ENCODE results near the gene RHBDF2. TPM values are rescaled to one million over a fixed set of nuclear protein-coding genes. Genes with fewer than 3 reads are reported as not detected.

RHBDF2 gene
- total RNA-seq, 1 experiment from 2014 or later: 52.3 TPM

DNA sequence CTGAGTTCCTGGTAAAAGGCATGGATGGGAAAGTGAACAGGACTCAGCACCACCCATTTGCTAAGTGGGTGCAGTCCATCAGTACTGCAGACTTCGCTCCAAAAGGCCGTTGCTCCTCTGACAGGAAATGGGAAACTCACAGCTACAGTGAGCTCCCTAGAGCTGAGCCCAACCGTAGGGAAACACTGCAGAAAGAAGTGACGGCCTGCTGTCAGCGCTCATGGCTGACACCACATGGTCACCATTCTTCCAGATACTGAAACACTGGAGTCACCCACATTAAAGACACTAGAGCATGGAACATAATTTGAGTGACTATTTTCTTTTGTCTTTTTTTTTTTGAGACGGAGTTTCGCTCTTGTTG lies 80.2 kb downstream of the RHBDF2 start:
- intact Hi-C loops (cut with micrococcal nuclease): no loop called here
- H3K9ac ChIP-seq (ENCODE audit: low read length): no peak overlapping the region
- no TSS peak for BruUV-seq (replicated peaks)
- H3K36me3 ChIP-seq (ENCODE audit: low read depth, low read length): peaks cover 15% of the 10 kb centered on the region; the same call in 1 of the 2 replicates
- no peaks in the 10 kb centered on the region for H3F3A ChIP-seq (ENCODE audit: low read length, unreplicated experiment)
- H3K27ac ChIP-seq (ENCODE audit: low read length): no peak overlapping the region
- DNase-seq: no peak
- no peak overlapping the region for H3K4me3 ChIP-seq (ENCODE audit: low read length)
- peaks cover 24% of the 10 kb centered on the region for H4K20me1 ChIP-seq (ENCODE audit: low read length)
- no peak overlapping the region for H3K4me2 ChIP-seq (ENCODE audit: low read length)
- no peaks in the 10 kb centered on the region for H3K27me3 ChIP-seq (ENCODE audit: low read length)
- no peaks in the 10 kb centered on the region for H3K9me2 ChIP-seq (replicated peaks; ENCODE audit: low read length)
- ChIA-PET POLR2A (ENCODE audit: unreplicated experiment) (no interaction called here), CTCF (no interaction called here)
- no peak for TF ChIP-seq EZH2 (IDR thresholded peaks at IDR 0.05; ENCODE audit: low read length, unreplicated experiment)
- TF ChIP-seq EZH2phosphoT487 (IDR thresholded peaks at IDR 0.05; ENCODE audit: borderline replicate concordance, low read length): no peak
- TF ChIP-seq CTCF (conservative IDR thresholded peaks at IDR 0.05; ENCODE audit: low read depth, low read length): no peak
- no peak overlapping the region for H2AFZ ChIP-seq (ENCODE audit: low read length)
- peaks cover 89% of the 10 kb centered on the region for H3K79me2 ChIP-seq (ENCODE audit: low read length)
- no peaks in the 10 kb centered on the region for H3K4me1 ChIP-seq (ENCODE audit: insufficient read depth, low read length)
- ATAC-seq: no peak; the same call in 1 of the 2 replicates
- H3K9me3 ChIP-seq (ENCODE audit: low read length): no peaks in the 10 kb centered on the region

Other genes with a start within 250 kb of the RHBDF2 start
- 59.5 and 63.5 TPM in 2 replicates for gene UBALD2, start 236.1 kb downstream of the RHBDF2 start, total RNA-seq (2014; rRNA removed)
- gene QRICH2, start 193.1 kb downstream of the RHBDF2 start, total RNA-seq (2014; rRNA removed): 2.2 and 5.7 TPM in 2 replicates
- 43.9 and 47.8 TPM in 2 replicates for gene PRPSAP1, start 147.5 kb downstream of the RHBDF2 start, total RNA-seq (2014; rRNA removed)
- gene SPHK1, start 116.8 kb downstream of the RHBDF2 start, total RNA-seq (2014; rRNA removed): 54.2 and 59.7 TPM in 2 replicates
- gene UBE2O, start 48.3 kb downstream of the RHBDF2 start, total RNA-seq (2014; rRNA removed): 64.7 and 77.3 TPM in 2 replicates
- not detected in 2 replicates for gene AANAT, start 33.8 kb downstream of the RHBDF2 start, total RNA-seq (2014; rRNA removed)
- gene CYGB, start 36.3 kb upstream of the RHBDF2 start, total RNA-seq (2014; rRNA removed): 0.40 and 0.62 TPM in 2 replicates
- 0.86 and 2.5 TPM in 2 replicates for gene PRCD, start 38.6 kb upstream of the RHBDF2 start, total RNA-seq (2014; rRNA removed)
- gene ST6GALNAC2, start 84.4 kb upstream of the RHBDF2 start, total RNA-seq (2014; rRNA removed): 1.0 and 6.4 TPM in 2 replicates
- gene ST6GALNAC1, start 142.3 kb upstream of the RHBDF2 start, total RNA-seq (2014; rRNA removed): 2.6 and 4.1 TPM in 2 replicates
- gene MXRA7, start 209.5 kb upstream of the RHBDF2 start, total RNA-seq (2014; rRNA removed): 98.3 and 148 TPM in 2 replicates
- gene JMJD6, start 225.2 kb upstream of the RHBDF2 start, total RNA-seq (2014; rRNA removed): 39.0 and 49.8 TPM in 2 replicates
- 48.1 and 58.7 TPM in 2 replicates for gene METTL23, start 225.4 kb upstream of the RHBDF2 start, total RNA-seq (2014; rRNA removed)
- gene SRSF2, start 235.9 kb upstream of the RHBDF2 start, total RNA-seq (2014; rRNA removed): 562 and 859 TPM in 2 replicates
- gene MFSD11, start 236.7 kb upstream of the RHBDF2 start, total RNA-seq (2014; rRNA removed): 16.6 and 17.3 TPM in 2 replicates